ENCODE results near the gene CXCR5.

CXCR5 gene

DNA sequence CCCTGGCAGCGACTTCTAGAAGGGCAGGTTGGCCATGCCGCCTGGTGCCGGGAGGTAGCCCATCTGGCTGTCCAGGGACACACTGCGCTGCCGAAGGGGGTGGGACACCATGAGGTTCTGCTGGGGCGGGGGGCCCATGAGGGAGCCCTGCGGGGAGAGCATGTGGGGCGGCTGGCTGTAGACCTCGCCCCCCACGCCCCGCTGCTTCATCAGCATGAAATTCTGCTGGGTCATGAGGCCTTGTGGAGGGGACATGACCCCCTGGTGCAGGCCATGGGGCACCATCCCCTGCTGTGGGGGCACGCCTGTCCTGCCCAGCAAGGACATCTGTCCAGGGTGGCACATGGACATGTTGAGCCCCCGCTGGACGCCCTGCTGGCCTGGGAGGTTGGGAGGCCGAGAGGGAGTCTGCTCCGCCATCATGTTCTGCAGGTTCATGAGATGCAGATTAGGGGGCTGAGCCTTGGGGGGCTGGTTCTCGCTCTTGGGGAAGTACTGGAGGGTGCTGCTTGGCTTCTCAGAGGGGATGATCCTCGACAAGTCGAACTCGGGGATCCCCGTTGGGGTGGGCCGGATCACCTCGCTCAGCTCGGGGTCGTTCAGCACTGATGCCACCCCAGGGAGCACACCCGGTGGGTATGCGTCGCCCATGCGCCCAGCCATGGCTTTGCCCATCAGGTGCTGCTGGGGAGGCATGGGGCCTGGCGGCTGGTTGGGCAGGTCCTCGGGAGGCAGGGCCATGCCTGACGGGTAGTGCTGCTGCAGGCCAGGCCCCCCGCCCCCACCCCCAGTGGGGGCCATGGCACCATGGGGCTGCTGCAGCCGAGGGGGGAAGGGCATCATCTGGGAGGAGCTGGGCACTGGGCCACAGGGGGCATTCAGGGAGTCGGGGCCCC lies 15.0 kb downstream of the CXCR5 start:
- no peak for DNase-seq (ENCODE audit: low read depth, low spot score)

DNA sequence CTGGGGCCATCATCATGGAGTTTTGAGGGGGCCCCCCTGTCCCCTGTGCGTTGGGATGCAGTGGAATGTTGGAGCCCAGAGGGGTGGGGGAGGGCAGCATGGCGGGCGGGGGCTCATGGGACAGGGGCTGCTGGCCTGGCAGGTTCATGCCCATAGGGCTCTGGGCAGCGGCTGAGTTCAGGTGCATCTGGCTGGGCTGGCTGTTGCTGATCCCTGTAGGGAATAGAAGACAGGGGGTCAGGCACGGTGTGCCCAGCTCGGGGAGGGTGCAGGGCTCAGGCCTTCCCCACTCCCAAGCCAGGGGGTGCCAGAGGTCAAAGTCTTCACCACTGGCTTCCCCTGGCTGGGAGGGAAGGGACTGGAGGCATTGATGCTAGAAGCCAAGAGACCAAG lies 15.6 kb downstream of the CXCR5 start:
- no peak for DNase-seq (ENCODE audit: low read depth, low spot score)

DNA sequence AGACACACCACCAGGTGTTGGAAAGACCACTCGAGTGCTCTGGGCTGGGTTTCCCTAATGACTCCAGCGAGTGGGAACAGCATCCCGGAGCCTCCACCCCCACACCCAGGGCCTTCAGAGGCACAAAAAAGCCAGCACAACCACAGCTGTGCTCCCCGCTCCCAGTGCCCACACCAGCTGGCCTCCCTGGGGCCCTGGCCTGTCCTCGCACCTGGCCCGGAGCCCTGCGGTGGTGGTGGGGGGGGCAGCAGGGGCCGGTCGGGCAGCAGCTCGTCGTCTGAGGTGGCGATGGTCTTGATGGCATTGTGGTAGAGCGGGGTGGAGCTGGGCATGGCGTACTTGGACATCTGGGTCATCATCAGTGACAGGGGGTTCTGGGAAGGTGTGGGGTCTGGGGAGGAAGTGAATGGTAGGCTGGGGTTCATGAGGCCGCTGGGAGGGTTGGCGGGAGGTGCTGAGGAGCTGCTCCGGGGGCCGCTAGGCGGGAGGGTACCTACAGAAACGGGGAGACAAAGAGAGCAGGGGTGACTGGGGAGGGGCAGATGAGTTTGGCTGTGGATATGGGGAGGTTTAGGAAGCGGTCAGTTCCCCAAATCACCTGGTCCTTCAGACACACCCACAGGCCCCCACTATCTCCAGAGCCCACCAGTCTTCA lies 16.1 kb downstream of the CXCR5 start:
- no peak for DNase-seq (ENCODE audit: low read depth, low spot score)

DNA sequence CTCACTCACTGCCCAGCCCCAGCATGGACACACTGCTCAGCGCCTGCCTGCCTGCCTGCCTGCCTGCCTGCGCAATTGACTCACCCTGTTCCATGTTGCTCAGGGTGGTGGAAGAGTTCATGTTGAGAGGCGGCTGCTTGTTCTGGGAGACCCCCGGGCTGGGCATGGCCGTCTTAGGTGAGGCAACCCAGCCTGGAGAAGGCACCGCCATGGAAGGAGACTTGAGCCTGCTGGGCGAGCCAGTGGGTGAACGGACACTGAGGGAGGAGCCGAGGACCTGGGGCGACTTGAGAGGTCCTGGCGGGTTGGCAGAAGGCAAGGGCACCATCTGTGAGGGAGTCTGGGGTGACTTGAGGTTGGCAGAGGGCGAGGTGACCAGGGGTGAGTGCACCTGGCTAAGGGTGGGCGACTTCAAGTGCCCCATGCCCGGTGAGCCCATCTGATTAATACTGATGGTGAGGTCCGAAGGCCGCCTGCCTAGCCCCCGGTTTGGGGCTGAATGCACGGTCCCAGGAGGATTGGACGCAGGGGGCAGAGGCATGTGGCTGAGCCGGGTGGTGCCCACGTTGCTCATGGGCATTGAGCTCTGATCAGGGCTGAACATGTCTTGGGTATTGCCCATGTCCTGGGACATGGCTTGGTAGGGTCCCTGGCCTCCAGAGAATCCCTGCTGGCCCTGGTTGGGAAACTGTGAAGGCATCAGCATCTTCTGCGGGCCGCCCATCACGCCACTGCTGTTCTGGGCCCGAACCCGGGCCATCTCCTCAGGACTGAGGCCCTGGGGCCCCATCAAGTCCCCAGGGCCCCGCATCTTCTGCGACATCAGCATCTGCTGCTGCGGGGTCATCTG lies 17.1 kb downstream of the CXCR5 start:
- DNase-seq (ENCODE audit: low read depth, low spot score): no peak

DNA sequence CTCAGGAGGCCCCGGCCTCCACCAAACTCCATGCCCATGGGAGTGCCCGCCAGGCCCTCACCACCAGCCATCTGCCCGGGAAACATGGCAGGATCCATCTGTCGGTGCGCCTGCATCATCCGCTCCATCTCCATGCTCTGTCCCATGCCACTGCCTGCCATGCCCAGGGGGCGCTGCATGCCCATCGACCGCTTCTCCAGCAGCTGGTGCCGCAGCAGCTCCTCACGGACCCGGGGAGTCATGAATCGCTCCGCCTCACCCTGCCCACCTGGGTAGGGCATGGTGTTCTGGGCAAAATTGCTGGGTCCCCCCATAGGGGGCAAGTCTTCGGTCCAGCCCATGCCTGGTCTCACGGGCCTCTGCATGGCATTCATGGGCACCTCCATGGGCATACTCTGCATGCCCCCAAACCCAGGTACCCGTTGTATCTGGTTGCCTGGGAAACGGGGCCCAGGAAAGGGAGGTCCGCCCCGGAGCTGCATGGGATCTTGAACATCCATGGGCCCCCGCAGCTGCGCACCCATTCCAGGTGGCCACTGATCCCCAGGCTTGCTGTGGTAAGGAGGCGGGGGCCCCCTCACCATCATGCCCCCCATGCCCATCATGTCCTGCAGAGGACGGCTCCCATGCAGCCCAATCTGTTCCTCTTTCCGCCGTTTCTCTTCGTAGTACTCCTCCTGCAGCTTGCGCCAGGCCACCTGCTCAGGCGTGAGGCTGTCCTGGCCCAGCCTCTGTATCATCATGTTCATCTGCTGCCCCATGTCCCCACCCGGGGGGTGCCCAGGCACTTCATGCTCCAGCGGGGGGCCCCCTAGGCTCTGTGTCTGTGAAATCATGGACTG lies 18.0 kb downstream of the CXCR5 start:
- DNase-seq (ENCODE audit: low read depth, low spot score): no peak

DNA sequence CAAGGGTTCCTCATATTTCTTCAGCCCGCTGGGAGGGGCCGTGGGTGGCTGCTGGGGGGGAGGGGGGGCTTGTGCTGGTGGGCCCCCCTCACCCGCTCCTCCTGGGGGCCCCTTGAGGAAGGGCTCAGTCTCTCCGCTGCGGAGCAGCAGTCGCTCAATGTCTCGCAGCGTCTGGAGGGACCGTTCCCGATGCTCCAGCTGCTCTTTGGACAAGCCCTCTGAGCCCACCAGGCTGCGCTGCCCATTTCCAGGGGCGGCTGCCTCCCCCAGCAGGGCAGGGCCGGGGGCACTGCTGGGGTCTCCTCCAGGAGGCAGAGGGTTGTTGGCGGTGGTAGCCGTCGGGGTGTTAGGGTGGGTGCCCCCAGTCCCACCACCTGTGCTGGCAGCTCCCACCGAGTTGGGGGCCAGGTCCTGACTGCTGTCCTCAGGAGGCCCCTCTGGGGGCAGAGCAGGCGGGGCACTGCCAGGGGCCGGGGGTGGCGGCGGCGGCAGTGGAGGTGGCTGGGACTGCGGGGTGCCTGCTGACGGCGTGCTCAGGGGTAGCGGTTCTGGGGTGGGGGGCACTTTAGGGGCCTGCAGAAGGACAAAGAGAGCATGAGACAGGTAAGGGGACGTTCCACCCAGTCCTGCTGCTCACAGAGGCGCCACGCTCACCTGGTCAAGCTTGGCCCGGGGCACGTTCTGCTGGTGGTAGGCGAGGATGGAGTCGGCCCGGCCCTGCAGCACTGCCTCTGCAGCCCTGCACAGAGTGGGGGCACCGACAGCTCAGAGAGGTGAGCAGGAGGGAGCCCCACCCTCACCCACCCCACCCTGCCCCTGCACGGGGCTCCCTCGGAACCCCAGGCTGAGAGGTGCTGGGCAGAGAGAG lies 18.9 kb downstream of the CXCR5 start:
- no peak for DNase-seq (ENCODE audit: low read depth, low spot score)

DNA sequence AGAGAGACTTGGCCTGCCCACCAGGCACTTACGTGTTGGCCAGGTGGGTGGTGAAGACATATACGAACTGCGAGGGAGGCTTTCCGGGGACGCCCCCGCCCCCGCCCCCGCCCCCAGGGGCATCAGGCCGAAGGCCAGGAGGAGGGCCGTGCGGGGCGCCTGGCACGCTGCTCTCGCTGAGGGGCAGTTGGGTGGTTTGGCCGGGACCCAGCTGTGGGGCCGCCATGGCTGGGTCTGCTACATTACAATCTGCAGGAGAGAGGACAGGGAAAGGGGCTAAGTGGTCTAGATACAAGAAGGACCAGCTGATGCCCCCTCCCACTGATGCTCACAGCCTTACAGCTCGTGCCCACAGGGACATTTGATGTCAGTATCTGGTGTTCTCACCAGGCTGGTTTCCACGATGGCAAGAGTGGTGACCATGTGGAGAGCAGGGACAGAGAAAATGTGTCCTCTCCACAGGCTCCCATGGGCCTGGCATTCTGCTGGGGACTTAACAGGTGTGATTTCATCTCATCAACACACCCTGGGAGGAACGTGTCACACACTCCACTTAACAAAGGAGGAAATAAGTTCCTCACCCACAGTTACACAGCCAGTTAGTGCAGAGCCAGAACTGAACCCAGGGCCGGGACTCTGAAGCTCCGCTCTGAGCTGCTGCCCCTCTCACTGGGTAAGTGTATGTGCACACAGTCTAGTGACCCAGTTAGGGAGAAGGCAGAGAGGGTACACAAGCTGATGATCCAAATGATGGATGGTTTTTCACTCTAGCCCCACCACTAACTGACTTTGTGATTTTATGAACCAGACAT lies 19.7 kb downstream of the CXCR5 start:
- no peak for DNase-seq (ENCODE audit: low read depth, low spot score)

DNA sequence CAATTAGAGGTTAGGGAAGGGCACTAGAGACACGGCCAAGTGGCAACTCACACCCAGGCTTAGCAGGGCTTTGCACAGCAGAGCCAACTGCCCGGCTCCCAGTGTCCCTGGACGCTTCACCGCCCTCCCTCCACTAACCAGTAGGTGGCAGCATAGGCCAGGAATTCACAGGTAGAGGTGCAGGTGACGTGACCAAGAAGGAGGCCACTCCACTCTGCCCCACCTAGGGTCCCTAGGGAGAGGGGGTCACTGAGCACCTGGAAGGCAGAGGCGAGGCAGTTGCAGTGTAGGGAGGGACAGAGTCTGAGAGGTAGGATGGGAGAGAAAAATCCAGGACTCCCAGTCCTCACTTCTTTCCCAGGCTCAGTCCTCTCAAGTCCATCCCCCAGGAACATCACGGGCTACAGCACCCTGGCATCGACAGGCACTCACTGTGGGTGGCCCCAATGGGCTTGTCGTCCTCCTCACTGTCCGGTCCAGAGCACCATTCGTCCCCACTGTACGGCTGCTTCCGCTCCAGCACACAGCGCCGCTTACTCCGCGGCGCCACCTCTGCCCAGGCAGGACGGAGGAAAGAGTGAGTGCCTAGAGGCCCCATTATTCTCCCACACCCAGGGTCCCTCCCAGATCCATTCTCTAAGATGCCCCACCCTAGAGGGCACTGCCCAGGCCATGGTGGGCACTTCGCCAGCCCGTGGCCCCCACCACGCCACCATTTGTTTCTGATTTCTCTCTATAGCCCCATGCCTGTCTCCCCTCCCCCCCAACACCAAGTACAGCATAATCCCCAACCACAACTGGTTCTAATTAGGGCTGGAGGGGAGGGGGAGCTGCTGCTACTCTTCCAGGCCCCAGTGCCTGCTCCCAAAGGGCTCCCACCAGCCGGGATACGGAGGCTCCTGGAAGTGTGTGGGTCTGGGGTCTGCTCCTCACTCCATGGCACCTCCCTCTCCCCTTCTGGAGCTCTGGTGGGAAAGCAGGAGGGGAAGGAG lies 23.7 kb downstream of the CXCR5 start:
- DNase-seq (ENCODE audit: low read depth, low spot score): peak; percentile 94

DNA sequence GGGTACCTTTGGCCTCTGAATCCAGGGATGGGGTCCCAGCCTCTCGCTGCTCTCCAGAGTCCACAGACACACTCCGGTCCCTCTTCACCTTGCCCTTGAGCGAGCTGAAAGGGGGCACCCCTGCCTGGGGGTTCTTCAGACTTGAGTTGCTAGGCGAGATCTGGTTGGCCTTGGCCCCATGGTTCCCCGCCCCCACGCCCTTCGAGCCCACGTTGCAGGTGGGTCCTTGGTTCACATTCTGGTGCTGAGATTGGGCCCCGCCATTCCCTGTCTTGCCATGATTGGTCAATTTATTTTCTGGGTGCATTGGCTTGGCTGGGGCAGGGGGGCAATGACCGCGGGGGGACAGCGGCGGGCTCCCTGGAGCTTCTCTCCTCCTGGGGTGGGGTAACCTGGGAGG lies 24.6 kb downstream of the CXCR5 start:
- DNase-seq (ENCODE audit: low read depth, low spot score): no peak

DNA sequence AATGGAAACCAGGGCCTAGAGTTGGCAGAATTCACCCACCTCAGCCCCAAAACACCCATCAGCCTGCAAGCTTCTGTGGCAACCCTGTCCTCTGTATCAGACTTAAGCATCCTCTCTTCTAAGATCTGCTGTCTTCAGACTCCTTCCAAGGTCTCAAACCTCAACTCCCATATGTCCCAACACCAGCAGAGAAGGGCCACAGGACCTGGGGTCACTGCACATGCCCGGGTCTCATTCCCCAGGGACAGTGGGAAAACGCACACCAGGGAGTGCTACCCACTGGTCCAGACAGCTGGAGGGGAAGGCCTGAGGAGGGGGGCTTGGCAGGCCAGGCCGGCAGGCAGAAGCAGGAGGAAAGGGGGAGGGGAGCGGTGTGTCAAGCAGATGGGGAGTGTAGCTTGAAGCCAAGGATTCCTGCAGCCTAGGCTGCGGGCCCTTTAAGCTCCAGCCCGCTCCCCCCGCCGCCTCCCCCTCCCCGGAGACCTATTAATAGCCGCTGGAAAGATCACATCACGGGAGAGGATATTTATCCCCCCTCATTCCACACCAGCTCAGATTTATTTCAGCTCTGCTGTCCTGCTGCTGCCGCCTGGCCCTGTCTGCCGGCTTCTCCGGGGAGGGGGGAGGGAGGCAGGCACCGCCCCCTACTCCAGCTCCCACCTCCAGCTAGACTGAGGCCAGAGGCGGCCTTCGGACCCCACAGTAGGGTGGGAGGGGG lies 25.4 kb downstream of the CXCR5 start:
- peak; percentile 88 for DNase-seq (ENCODE audit: low read depth, low spot score)

DNA sequence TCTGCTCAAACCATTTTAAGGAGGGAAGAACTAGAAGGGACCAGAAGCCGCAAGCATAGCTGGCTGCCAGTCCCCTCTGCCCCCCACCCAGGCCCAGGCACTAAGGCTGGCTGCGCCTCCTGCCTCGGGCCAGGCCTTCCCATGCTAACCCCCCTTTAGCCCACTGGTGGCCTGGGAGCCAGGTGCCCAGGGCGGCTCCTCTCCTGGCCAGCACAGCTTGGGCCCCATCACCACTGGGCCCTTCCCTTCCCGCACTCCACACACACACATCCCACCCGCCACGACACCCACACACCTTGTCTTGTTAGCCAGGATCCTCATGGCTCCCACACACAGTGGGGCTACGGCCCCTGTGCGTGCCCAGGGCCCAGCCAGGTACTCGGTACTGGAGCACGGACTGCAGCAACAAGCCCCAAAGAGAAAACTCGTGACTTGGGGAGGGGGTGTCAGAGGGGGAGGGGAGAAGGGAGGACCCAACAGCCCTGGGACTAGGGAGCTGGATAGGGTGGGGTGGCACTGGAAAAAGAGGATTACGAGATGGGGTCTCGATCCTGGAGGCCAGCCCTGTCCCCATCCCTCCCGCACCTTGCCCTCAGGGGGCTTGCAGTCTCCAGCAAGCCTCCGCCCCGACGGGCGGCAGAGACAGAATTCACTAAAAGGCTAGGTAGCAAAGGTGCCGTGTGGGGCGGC lies 26.1 kb downstream of the CXCR5 start:
- no peak for DNase-seq (ENCODE audit: low read depth, low spot score)

DNA sequence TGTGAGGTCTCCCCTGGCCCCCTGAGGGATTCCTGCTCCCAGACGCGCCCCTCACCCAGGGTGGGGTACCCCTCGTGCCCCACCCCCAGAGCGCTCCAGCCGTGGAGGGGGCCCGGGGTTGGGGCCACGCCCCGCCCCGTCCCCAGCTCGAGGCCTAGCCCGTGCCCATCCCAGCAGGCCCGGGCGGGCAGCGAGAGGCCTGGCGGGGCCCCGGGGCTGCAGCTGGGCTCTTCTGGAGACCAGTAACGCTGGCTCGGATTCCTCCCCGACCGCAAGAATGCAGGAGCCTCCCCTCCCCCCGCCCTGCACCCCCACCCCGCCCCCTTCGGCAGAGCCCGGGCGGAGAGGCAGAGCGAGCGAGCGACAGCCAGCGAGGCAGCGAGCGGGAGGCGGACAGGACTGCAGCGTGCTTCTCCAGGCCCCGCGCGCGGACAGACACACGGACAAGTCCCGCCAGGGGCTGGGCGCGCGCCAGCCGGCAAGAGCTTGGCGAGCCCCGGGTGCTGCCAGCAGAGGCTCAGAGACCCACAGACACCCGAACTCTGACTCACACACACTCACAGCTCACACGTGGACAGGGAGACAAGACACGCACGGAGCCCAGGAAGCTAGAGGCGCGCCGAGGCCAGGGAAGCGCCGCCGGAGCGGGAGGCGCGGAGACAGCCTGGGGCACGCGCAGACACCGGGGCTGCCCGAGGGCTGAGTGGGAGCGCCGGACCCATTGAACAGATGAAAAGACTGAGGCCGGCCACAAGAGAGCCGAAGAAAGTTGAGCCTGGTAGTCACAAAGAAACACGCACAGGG lies 26.8 kb downstream of the CXCR5 start:
- peak; percentile 88 for DNase-seq (ENCODE audit: low read depth, low spot score)

DNA sequence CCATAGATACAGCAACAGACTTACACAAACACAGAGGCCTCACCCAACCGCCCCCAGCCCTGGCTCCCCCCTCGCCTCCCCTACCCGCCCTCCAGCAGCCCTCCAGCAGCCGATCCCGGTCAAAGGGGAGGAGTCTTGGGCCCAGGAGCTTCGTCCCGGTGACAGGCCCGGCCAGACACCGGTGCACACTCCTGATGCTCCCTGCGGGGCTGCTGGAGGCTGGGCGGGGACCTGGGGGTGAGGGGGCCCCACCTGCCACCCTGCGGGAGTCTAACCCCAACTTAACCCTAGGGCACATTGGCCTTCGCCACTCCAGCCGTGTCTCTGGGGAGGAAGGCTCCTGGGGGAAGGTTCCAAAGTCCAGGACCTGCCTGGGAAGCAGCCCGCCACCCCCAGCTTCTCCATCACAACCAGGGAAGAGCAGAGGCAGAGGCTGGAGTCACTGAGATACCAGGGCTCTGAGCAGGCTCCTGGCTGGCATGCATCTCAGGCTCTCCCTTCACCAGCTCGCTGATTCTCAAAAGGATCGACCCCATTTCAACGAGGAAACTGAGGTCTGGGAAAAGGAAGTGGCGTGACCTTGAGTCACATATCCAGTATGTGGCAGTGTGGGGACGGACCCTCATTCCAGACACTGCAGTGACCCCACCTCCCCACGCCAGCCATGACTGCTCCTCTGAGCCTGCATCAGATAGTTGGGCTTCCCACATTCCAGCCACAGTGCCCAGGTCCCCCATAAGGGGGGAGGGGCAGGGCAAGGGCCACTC lies 27.6 kb downstream of the CXCR5 start:
- DNase-seq (ENCODE audit: low read depth, low spot score): peak; percentile 82

DNA sequence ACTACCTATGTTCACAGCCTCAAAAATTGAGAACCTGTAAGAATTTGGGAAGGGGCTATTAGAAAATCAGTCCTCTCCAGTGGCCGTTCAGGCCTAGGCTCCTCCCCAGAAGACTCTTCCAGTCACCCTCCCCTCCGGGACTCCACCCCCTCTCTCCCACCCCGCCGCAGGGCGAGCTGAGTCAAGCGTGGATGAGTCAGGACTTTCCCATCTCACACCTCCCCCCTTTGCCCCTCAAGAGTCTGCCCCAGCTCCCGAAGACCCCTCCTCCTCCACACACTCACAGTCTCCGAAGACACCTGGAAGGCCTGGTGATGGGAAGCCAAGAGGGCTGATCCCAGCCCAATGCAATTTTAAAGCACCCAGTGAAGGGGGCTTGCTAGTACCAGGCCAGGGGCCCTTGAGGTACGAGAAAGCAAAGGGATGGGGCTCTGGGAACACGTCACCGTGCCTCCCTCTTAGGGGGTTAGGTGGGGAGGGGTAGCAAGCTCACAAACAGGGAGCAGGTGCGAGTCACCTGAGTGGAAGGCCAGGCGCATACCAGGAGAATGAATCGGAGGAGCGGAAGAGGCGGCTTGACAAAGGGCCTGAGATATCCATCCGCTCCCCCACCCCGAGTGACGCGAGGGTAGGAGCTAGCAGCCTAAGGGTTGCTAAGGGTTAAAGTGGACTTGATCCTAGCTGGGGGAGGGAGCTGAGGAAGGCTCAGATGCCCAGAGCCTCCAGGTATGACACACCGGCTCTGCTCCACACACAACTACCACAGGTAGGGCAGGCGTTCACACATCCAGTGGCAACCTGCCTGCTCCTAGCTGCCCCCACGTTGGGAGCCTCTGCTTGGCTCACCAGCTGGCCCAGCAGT lies 28.4 kb downstream of the CXCR5 start:
- peak; percentile 95 for DNase-seq (ENCODE audit: low read depth, low spot score)
